HepG2 (cell line): ENCODE data around the gene EIF4G3. TPM values are rescaled to one million over a fixed set of nuclear protein-coding genes. Genes with fewer than 3 reads are reported as not detected.

Source experiments
- ATAC-seq: fragments of 200-7000 bp; cut with Tn5 transposase; 3 replicates; pipeline ENCODE4 v1.9.1; 2020; ENCODE audit warnings: mild to moderate bottlenecking, moderate library complexity
- BruUV-seq: library from RNA; stranded (reverse); fragments of 400-500 nt; replicated peaks from 2 replicates; lab custom pipeline; 2021; lab: Mats Ljungman, UMichigan
- CTCF ChIA-PET: fragments of 300-600 bp; formaldehyde crosslinking; extraction: SDS; loops from one replicate; lab custom pipeline; 2021; ENCODE audit warnings: low total read pairs, inconsistent platforms, low intra/inter-chr PET ratio; lab: Yijun Ruan, JAX
- POLR2A ChIA-PET: fragments of 350-600 bp; sonication (Branson Sonifier 250); formaldehyde crosslinking; loops from one replicate; lab custom pipeline; 2020; ENCODE audit warnings: antibody characterized with exemption, inconsistent platforms; lab: Yijun Ruan, JAX
- DNase-seq: peaks from one replicate; pipeline ENCODE4 v3.0.0-alpha.2; 2015; ENCODE audit warnings: low spot score
- FAIRE-seq: peaks from 3 replicates; lab custom pipeline; 2011; peaks lifted over from hg19 to GRCh38; lab: Jason Lieb, UNC
- H2AFZ ChIP-seq: one replicate; pipeline ENCODE4 v1.6.1; 2011; ENCODE audit warnings: low read length, inconsistent platforms
- H3K27ac ChIP-seq: fragments of 300-600 bp; 3 replicates; pipeline ENCODE4 v1.8.0; 2011; ENCODE audit warnings: mixed run types, mild to moderate bottlenecking, mixed read lengths, low read length, inconsistent platforms; ENCODE audit not compliant: insufficient read depth; ENCODE audit errors: extremely low read length
- H3K27me3 ChIP-seq, 2 experiments: fragments of 200-600 bp in 1 of 2; 2 replicates in 1 of 2; 3 replicates in 1 of 2; pipeline versions ENCODE4 v1.6.0 to v1.8.0; 2011; ENCODE audit warnings: low read length in 2 of 2, mild to moderate bottlenecking in 2 of 2, moderate library complexity in 2 of 2, inconsistent platforms in 1 of 2; ENCODE audit not compliant: insufficient read depth in 2 of 2, control insufficient read depth in 1 of 2
- H3K36me3 ChIP-seq, 2 experiments: fragments of 200-600 bp in 1 of 2; replicated peaks in 1 of 2; 2 replicates in 1 of 2; 3 replicates in 1 of 2; pipeline versions ENCODE4 v1.5.1 to v1.8.0; 2011; ENCODE audit warnings: low read length in 2 of 2, inconsistent platforms in 1 of 2; ENCODE audit not compliant: insufficient read depth in 2 of 2, control insufficient read depth in 1 of 2
- H3K4me1 ChIP-seq: 2 replicates; pipeline ENCODE4 v1.5.1; 2012; ENCODE audit warnings: low read length, inconsistent platforms; ENCODE audit not compliant: insufficient read depth
- H3K4me2 ChIP-seq: 2 replicates; pipeline ENCODE4 v1.6.0; 2011; ENCODE audit warnings: low read depth, low read length, inconsistent platforms
- H3K4me3 ChIP-seq, 3 experiments: fragments of 200-600 bp in 1 of 3; sonication (generic), shearing (Covaris generic) in 1 of 3; replicated peaks in 1 of 3; 2 replicates each; pipeline ENCODE4 v1.5.1; 2011 to 2016; ENCODE audit warnings: low read length in 3 of 3, inconsistent platforms in 2 of 3, low read depth in 2 of 3, mild to moderate bottlenecking in 2 of 3, control low read depth in 1 of 3, mixed read lengths in 1 of 3; ENCODE audit not compliant: insufficient read depth in 1 of 3
- H3K79me2 ChIP-seq: one replicate; pipeline ENCODE4 v1.6.1; 2011; ENCODE audit warnings: low read length, inconsistent platforms; ENCODE audit not compliant: insufficient read depth
- H3K9ac ChIP-seq: 2 replicates; pipeline ENCODE4 v1.6.0; 2011; ENCODE audit warnings: mild to moderate bottlenecking, low read depth, low read length, inconsistent platforms; ENCODE audit not compliant: insufficient read depth
- H3K9me3 ChIP-seq: 2 replicates; pipeline ENCODE4 v1.5.1; 2012; ENCODE audit warnings: mild to moderate bottlenecking, low read length
- H4K20me1 ChIP-seq: 2 replicates; pipeline ENCODE4 v1.6.0; 2011; ENCODE audit warnings: inconsistent platforms, mild to moderate bottlenecking, low read length, moderate library complexity; ENCODE audit not compliant: insufficient read depth
- ADNP ChIP-seq: sonication (generic); formaldehyde crosslinking; IDR thresholded peaks from 2 replicates; pipeline ENCODE4 v1.4.0; 2020; ENCODE audit warnings: missing genetic modification reagents
- CCDC6 ChIP-seq: sonication (generic); formaldehyde crosslinking; IDR thresholded peaks from 2 replicates; pipeline ENCODE4 v1.8.1; 2022; ENCODE audit warnings: mild to moderate bottlenecking, missing genetic modification reagents, moderate library complexity
- EZH2 ChIP-seq: conservative IDR thresholded peaks from 2 replicates; pipeline ENCODE4 v1.6.1; 2012; ENCODE audit warnings: mild to moderate bottlenecking, low read depth, low read length, moderate library complexity
- HOXD1 ChIP-seq: sonication (generic); formaldehyde crosslinking; IDR thresholded peaks from 2 replicates; pipeline ENCODE4 v1.5.0; 2020; ENCODE audit warnings: missing genetic modification reagents
- KAT7 ChIP-seq: IDR thresholded peaks from 2 replicates; pipeline ENCODE4 v1.6.1; 2018; ENCODE audit warnings: borderline replicate concordance, missing compliant biosample characterization
- KDM2A ChIP-seq: sonication (generic); formaldehyde crosslinking; IDR thresholded peaks from 2 replicates; pipeline ENCODE4 v1.4.0; 2020; ENCODE audit warnings: low read depth, missing genetic modification reagents, borderline replicate concordance
- MBD4 ChIP-seq: IDR thresholded peaks from 2 replicates; pipeline ENCODE4 v1.6.1; 2012; ENCODE audit warnings: low read length, inconsistent platforms, borderline replicate concordance
- NFE2L2 ChIP-seq: fragments of 150-350 bp; IDR thresholded peaks from 2 replicates; pipeline ENCODE4 v1.6.1; 2014; ENCODE audit warnings: low read length
- SMAD3 ChIP-seq: sonication (generic); formaldehyde crosslinking; IDR thresholded peaks from 2 replicates; pipeline ENCODE4 v1.4.0; 2020; ENCODE audit warnings: missing genetic modification reagents
- SRSF4 ChIP-seq: fragments of 200-400 bp; formaldehyde crosslinking; IDR thresholded peaks from one replicate; pipeline ENCODE4 v1.6.1; 2018; ENCODE audit warnings: mild to moderate bottlenecking, low read depth, low read length, moderate library complexity; ENCODE audit not compliant: poor library complexity, severe bottlenecking
- ZKSCAN5 ChIP-seq: sonication (generic); formaldehyde crosslinking; IDR thresholded peaks from 2 replicates; pipeline ENCODE4 v1.5.1; 2020; ENCODE audit warnings: mild to moderate bottlenecking, missing genetic modification reagents
- ZNF326 ChIP-seq: sonication (generic); formaldehyde crosslinking; IDR thresholded peaks from 2 replicates; pipeline ENCODE4 v1.4.0; 2020; ENCODE audit warnings: missing genetic modification reagents, borderline replicate concordance
- ZNF564 ChIP-seq: sonication (generic); formaldehyde crosslinking; IDR thresholded peaks from 2 replicates; pipeline ENCODE4 v1.8.1; 2023; ENCODE audit warnings: mild to moderate bottlenecking, missing genetic modification reagents
- ZNF619 ChIP-seq: sonication (generic); formaldehyde crosslinking; IDR thresholded peaks from 2 replicates; pipeline ENCODE4 v1.4.0; 2020; ENCODE audit warnings: mild to moderate bottlenecking, missing genetic modification reagents
- ZNF792 ChIP-seq: IDR thresholded peaks from 2 replicates; pipeline ENCODE4 v1.6.1; 2016
- WGBS: methylation state at CpG from one replicate; pipeline ENCODE4 v1.1.6; 2017; ENCODE audit warnings: low lambda C conversion rate; 5-methylcytosine and 5-hydroxymethylcytosine counted together
- in situ Hi-C: cut with HindIII; loops from 2 replicates; pipeline ENCODE4 v1.10.0; 2017; ENCODE audit warnings: low pct_unique_long_range_greater_than_20kb; ENCODE audit not compliant: extremely low pct_ligation_motif_present
- intact Hi-C: fragments of 100-400 bp; cut with micrococcal nuclease; formaldehyde crosslinking; loops from one replicate; pipeline ENCODE4 v1.10.0; 2022; ENCODE audit not compliant: unreplicated experiment
- polyA plus RNA-seq, 8 experiments: library from polyadenylated mRNA; depleted of rRNA in 3 of 8; stranded (reverse) in 7 of 8; unstranded in 1 of 8; fragments of >200 nt; fragmentation: Illumina TruSeq in 4 of 8; extraction: Trizol in 4 of 8; gene quantifications; 2 replicates each; pipeline versions ENCODE4 v1.2.1 to v1.2.3, GENCODE V29; 2011 to 2016; ENCODE audit warnings: low read depth in 4 of 8, missing spikeins in 1 of 8, mixed read lengths in 1 of 8; ENCODE audit not compliant: insufficient read depth in 1 of 8
- total RNA-seq, 5 experiments: library from RNA; depleted of rRNA; stranded (reverse); fragments of >200 nt; fragmentation: Illumina TruSeq; extraction: Trizol; gene quantifications; 2 replicates each; pipeline ENCODE4 v1.2.3, GENCODE V29; 2016; ENCODE audit warnings: low read depth in 1 of 5
- TF ChIP-seq, protein P1 (sequence below): conservative IDR thresholded peaks from 2 replicates; pipeline ENCODE4 v1.6.1; 2018; ENCODE audit warnings: missing genetic modification reagents
- TF ChIP-seq, protein P2 (sequence below): sonication (generic); formaldehyde crosslinking; IDR thresholded peaks from 2 replicates; pipeline ENCODE4 v1.8.1; 2023; ENCODE audit warnings: mild to moderate bottlenecking, missing genetic modification reagents
- TF ChIP-seq, protein P3 (sequence below): sonication (generic); formaldehyde crosslinking; IDR thresholded peaks from 2 replicates; pipeline ENCODE4 v1.5.0; 2020; ENCODE audit warnings: missing genetic modification reagents

EIF4G3 gene
- total and polyA plus RNA-seq, 2 of the 13 experiments (the other 11 are each of a cell fraction or from before 2014, with no cell fraction given): 22.2 to 27.6 TPM

DNA sequence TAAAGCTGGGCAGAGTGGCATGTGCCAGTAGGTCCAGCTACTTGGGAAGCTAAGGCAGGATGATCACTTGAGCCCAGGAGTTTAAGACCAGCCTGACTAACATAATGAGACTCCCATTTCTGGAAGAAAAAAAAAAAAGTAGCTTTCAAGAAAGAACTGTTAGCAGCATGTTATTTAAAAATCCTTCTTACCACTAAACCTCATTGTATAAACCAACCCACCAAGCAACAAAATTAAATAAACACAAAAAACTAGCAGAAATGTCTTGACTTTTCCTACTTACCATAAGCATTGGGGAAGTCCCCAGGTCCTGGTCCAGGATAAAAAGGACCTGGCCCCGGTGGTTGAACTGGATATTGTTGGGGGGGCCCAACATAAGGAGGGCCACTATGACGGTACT, 196.6 kb downstream of the EIF4G3 start:
- no peak overlapping the region for H2AFZ ChIP-seq
- H3K4me1 ChIP-seq: no peaks in the 10 kb centered on the region
- H3K79me2 ChIP-seq: no peaks in the 10 kb centered on the region
- ChIA-PET POLR2A (no interaction called here), CTCF (no interaction called here)
- no peaks in the 10 kb centered on the region for H3K27me3 ChIP-seq
- H3K9me3 ChIP-seq: no peaks in the 10 kb centered on the region
- H3K9ac ChIP-seq: no peak overlapping the region
- no peak overlapping the region for H3K27ac ChIP-seq
- in situ Hi-C loops: loop anchor here (25.0 kb wide), 1 partner anchor 207 kb away; the partner anchor contains the start of gene EIF4G3
- H3K4me3 ChIP-seq: no peak overlapping the region
- WGBS: 97% methylated on average over 2 of the region's 2 CpGs
- FAIRE-seq: no peak
- TF ChIP-seq, protein P1, sequence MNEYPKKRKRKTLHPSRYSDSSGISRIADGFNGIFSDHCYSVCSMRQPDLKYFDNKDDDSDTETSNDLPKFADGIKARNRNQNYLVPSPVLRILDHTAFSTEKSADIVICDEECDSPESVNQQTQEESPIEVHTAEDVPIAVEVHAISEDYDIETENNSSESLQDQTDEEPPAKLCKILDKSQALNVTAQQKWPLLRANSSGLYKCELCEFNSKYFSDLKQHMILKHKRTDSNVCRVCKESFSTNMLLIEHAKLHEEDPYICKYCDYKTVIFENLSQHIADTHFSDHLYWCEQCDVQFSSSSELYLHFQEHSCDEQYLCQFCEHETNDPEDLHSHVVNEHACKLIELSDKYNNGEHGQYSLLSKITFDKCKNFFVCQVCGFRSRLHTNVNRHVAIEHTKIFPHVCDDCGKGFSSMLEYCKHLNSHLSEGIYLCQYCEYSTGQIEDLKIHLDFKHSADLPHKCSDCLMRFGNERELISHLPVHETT (CRISPR knock-in tag): no peak
- TF ChIP-seq SRSF4 (no peak), KAT7 (CRISPR knock-in tag) (no peak), ZNF792 (no peak), ZNF619 (CRISPR knock-in tag) (no peak), ZKSCAN5 (CRISPR knock-in tag) (no peak), EZH2 (no peak), KDM2A (CRISPR knock-in tag) (no peak), HOXD1 (no peak), NFE2L2 (no peak), SMAD3 (CRISPR knock-in tag) (no peak), ZNF326 (CRISPR knock-in tag) (no peak), ADNP (no peak), CCDC6 (CRISPR knock-in tag) (no peak), MBD4 (no peak), ZNF564 (CRISPR knock-in tag) (no peak)
- TF ChIP-seq, protein P2, sequence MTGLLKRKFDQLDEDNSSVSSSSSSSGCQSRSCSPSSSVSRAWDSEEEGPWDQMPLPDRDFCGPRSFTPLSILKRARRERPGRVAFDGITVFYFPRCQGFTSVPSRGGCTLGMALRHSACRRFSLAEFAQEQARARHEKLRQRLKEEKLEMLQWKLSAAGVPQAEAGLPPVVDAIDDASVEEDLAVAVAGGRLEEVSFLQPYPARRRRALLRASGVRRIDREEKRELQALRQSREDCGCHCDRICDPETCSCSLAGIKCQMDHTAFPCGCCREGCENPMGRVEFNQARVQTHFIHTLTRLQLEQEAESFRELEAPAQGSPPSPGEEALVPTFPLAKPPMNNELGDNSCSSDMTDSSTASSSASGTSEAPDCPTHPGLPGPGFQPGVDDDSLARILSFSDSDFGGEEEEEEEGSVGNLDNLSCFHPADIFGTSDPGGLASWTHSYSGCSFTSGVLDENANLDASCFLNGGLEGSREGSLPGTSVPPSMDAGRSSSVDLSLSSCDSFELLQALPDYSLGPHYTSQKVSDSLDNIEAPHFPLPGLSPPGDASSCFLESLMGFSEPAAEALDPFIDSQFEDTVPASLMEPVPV (CRISPR knock-in tag): no peak
- TF ChIP-seq, protein P3, sequence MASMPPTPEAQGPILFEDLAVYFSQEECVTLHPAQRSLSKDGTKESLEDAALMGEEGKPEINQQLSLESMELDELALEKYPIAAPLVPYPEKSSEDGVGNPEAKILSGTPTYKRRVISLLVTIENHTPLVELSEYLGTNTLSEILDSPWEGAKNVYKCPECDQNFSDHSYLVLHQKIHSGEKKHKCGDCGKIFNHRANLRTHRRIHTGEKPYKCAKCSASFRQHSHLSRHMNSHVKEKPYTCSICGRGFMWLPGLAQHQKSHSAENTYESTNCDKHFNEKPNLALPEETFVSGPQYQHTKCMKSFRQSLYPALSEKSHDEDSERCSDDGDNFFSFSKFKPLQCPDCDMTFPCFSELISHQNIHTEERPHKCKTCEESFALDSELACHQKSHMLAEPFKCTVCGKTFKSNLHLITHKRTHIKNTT (CRISPR knock-in tag): no peak
- BruUV-seq: no TSS peak
- intact Hi-C loops: no loop called here
- 0 out of 5 replicates have a peak, but pooled peaks cover 0 to 7% of the 10 kb centered on the region in 2 experiments for H3K36me3 ChIP-seq
- H3K4me2 ChIP-seq: no peak overlapping the region
- H4K20me1 ChIP-seq: no peaks in the 10 kb centered on the region
- DNase-seq: no peak
- ATAC-seq: no peak
